A172 (cell line): ENCODE data around the gene ACTR8. TPM values are rescaled to one million over a fixed set of nuclear protein-coding genes. Genes with fewer than 3 reads are reported as not detected.
A peak's percentile ranks its signal among the peaks of the same experiment; 100 is the strongest.

ENCODE experiments used
- DNase-seq: peaks from one replicate; pipeline ENCODE4 v3.0.0-alpha.2; 2015; ENCODE audit warnings: low spot score
- total RNA-seq: library from RNA; depleted of rRNA; stranded (reverse); fragments of >200 nt; shearing (Covaris generic); gene quantifications from 2 replicates; pipeline ENCODE4 v1.2.3, GENCODE V29; 2014

Gene ACTR8
- total RNA-seq, 1 experiment from 2014 or later: 20.2 TPM

DNA sequence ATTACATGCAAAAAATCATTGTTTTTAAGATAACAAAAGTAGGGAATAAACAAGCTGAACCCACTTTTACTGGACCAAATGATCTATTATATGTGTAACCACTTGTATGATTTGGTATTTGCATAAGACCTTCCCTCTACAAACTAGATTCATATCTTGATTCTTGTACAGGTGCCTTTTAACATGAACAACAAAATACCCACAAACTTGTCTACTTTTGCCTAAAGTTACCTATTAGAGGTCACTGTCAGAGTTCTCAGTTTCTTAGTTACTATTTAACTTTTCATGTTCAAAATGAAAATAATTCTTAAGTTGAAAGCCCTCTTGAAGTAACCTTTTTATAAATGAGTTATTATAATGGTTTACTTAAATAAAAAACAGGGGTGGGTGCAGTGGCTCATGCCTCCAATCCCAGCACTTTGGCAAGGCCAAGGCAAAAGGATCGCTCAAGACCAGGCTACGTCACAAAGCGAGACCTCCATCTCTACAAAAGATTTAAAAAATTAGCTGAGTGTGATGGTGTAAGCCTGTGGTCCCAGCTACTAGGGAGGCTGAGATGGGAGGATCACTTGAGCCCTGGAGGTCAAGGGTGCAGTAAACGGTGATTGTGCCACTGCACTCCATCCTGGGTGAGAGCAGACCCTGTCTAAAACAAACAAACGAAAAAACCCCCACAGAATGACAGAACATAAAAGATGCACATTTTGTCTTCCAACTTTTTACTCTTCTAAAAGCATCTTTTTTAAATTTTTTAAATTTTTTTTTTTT is 16.0 kb downstream of the ACTR8 start:
- DNase-seq: no peak

DNA sequence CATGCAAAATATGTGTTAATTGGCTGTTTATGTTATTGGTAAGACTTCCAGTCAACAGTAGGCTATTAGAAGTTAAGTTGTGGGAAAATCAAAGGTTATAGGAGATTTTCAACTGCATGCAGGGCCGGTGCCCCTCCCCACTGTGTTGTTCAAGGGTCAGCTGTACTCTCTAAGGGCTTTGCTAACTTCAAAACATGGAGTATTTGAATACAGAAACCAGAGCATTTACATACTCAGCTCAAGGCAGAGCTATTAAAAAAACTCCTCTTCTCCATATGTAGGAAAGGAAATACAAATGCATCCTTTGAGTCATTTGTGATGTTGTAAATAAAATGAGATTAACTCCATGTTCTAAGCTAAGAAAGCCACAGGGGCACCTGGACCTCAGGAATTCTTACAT is 18.8 kb downstream of the ACTR8 start:
- no peak for DNase-seq

DNA sequence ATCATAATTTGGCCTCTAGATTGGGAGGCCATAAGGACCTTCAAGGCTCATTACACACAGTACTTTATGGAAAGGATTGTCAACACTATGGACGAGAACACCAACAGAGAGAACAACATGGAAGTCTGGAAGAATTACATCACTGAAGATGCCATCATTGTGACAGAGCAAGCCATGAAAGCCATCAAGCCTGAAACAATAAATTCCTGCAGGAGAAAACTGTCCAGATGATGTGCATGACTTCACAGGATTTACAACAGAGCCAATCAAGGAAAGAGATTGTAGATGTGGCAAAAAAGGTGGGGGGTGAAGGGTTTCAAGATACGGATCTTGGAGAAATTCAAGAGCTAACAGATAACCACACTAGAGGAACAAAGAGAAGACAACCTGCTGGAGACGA is 19.7 kb downstream of the ACTR8 start:
- DNase-seq: no peak

DNA sequence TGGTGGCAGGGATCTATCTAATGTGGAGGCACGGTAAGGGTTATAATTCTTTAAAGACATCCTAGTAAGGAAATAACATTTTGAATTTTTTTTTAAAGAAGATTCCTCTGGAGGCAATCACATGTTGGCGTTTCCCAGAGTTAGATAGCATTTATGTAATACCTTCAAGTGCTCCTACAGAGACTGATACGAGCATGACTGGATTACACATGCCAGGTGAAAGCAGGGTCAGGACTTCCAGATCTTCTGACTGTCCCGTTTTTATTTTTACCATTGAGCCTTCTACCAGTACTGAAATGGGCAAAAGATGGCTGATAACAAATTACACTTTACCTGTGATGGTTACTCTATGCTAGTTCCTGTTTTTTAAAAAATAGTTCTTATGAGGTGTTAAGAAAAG is 21.8 kb downstream of the ACTR8 start:
- no peak for DNase-seq

DNA sequence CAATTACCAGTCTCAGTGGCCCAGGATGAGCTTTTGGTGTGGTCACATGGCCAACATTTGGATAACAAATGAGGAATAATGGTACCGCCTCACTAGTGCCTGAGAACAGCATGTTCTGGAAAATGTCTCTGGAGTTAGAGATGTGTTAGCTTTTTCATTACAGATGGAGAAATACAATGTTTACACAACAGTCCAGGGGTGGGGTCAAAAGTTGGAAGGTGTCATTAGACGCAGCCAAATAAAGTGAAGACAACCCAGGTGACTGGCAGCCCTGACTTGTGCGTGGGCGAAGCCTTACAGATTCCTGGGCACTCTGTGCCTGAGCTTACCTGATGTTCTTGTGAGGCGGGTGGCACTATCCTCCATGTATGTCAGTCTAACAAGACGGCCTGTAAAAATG is 22.8 kb downstream of the ACTR8 start:
- no peak for DNase-seq

DNA sequence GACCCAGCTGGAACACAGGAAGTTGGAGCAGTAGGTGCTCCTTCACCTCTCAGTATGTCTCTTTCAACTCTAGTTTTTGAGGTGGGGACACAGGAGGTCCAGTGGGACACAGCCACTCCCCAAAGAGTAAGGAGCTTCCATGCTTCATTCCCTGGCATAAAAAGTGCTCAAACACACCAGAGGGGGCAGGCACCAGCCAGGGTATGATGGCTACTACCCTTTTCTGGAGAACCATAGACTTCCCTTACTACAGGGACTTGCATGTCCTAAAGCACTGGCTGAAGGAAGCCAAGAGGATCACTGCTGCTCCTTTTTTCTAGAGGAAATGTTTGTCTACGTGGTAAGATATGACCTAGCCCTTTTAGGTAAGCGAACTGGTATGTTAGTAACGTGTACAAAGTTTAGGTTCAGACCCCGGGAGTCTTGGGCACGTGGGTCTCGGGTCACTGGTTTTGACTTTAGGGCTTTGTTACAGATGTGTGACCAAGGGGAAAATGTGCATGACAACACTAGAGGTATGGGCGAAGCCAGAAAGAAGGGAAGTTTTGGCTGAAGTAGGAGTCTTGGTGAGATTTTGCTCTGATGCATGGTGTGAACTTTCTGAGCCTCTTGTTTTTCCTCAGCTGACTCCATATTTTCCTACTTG is 23.7 kb downstream of the ACTR8 start:
- no peak for DNase-seq

DNA sequence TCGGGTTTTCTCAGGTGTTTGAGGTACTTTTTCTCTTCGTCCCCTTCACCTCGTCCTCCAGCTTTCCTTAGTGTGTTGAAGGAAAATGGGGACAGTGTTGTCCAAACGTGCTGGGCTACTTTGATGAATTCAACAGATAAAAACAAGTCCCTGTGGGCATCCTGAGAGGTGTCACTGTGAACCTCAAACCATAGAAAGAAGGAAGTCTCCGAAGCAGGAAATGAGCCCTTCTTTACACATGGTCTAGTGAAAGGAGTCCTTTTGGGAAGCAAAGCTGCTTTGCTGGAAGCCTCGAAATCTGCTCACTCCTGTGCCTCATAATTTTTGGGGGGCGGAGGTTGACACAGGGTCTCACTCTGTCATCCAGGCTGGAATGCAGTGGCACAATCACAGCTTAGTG is 25.0 kb downstream of the ACTR8 start:
- DNase-seq: no peak

DNA sequence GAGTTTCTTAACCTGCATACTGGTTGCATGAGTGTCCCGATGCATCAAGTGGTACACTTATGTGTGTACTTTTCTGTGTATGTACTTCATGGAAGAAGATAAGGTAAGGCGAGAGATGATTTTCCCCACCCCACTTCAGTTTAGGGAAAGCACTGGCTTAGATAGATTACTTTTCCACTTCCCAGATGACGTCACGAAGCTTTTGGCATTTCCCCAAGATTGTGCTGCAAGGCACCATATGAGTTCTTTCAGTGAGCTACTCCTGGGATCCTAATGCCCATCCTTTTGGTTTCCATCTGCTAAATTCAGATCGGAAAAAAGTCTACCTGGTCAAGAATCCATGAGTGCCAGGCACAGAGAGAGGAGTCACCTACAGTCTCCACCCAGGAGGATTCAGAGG is 31.1 kb downstream of the ACTR8 start:
- peak; percentile 4 for DNase-seq

DNA sequence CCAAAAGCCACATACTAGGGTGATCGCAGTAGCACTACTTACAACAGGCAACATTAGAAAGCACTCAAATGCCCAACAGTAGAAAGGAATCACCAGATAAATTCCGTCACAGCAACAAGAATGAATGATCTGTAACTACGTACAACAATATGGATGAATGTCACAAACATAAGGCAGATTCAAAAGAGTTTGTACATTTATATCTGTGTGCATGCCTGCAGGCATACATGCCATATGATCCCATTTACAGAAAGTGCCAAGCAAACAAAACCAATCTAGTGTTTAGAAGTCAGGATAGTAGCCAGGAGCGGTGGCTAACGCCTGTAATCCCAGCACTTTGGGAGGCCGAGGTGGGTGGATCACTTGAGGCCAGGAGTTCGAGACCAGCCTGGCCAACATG is 32.0 kb downstream of the ACTR8 start:
- DNase-seq: no peak

DNA sequence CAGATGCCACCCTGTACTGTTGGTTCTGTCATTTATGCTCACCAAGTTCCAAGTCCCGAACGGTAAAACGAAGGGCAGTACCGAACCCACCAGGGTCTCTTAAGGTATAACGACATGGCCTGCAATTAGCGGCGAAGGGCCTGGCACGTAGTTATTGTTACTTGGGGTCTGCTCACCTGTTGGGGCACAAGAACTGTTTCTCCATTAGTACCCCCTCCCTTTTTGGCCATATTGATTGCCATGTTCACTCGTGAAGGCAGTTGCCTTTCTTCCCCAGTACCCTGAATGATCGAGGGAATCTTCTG is 35.1 kb downstream of the ACTR8 start:
- no peak for DNase-seq

DNA sequence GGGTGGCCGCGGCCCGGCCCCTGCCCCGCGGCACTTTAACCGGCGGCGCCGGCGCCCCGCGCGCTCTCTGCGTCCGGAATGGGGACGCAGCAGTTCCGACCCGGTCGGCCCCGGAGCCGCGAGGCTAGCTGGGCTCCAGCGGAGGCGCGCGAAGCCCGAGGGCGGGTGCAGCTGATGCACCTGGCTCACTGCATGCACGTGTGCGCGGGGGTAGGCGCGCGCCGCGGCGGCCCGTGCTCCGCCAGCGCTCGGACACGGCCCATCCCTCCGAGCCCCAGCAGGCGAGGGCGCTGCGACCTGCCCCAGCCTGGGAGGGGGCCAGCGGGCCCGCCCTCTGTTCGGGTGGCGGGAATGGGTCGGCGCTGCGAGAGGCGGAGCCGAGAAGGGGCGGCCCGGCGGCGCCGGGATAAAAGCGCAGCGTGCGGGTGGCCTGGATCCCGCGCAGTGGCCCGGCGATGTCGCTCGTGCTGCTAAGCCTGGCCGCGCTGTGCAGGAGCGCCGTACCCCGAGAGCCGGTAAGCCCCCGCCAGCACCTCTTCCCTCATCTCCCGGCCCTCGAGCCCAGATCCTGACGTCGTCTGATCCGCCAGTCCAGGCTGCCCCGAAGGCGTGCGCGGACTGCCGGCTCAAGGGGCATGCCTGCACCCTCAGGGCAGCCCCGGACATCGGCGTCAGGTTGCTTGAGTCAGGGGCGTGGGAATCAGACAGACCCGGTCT is 35.7 kb downstream of the ACTR8 start, which contains the start of the genes CHDH and IL17RB:
Gene CHDH, minus strand, starts transcription at position 286 of the 717 bp plus-strand sequence. CDS start 22,411 bp downstream, outside the sequence.
Gene IL17RB, plus strand, starts transcription at position 435 of the 717 bp plus-strand sequence. Its CDS starts 21 bp downstream, at position 456.
- no peak for DNase-seq

DNA sequence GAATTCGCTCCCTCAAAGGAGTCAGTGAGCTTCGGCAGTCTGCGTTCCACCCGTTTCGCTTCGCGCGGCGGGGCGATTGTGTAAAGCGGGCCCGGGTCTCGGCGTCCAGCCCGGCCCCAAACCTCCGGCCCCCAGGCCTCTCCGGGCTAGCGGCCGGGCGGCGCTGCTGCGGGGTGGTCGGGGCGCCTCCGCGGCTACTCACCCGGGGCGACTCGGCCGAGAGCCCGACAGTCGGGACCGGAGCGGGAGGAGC is 36.1 kb downstream of the ACTR8 start:
- no peak for DNase-seq

DNA sequence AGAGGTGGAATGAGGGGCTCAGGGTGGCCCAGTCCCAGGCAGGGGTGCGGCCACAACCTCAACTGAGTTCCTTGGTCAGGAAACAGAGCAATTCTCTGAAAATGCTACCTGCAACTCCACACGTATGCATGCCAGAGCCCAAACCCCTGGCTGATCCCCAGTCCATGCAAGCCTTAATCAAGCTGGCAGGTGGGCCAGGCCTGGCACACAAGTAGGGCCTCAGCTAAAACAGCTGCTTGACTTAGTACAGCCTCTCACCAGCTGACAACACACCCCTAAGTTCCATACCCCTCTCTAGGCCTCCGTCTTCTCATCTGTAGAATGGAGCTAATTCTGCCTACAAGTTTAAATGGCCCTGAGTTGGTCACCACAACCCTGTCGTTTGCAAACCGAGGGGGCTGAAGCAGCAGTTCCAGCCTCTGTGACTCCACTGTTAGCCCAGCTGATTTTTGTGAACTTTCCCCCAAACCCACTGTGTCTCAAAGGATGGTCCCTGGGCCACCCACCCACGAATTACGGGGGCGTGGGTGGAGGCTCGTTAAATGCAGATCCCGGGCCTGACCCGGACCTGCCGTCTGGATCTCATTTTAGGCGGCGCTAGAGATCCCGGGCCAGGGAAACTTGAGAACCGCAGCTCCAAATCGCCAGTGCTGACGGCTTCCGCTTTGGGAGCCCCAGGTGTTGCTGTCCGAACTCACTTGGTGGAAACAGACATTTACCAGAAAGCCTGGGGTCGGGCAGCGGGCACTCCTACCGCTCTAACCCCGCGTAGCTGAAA is 36.7 kb downstream of the ACTR8 start:
- DNase-seq: peak; percentile 19

DNA sequence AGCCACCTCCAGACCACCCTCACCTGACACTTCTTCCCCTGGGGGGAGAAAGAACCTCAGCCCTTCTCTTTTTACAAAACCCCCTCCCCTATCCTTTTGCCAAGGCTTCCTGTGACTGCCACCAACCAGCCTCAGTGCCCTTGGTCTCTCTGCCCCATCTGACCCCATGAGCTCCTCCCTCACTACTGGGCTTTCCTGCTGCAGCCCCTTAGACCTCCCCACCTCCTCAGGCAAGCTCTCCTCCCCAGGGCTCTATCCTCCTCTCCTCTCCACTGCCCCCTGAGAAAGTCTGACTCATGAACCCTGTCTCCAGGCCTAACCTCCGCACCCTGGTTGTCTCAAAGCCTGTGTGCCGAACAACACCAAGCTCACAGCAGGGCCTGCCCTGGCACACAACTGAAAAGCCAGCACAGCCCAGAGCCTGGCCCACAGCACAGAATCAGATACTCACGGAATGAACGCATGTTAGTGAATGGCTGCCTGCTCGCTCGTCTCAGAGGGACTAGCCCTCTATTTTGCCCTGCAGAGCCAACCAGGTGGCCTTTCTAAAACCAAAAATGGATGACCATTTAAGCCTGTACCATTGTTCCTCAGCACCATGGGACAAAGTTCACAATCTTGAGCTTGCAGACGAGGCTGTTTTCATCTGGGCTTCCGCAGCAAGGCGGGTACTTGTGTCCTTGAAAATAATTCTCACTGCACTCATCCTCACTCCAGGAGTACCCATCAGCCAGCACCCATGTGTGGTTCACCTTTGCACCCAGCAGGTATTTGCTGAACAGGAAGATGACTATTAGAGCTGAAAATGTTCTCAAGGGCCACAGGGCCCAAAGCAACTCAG is 37.5 kb downstream of the ACTR8 start:
- no peak for DNase-seq

DNA sequence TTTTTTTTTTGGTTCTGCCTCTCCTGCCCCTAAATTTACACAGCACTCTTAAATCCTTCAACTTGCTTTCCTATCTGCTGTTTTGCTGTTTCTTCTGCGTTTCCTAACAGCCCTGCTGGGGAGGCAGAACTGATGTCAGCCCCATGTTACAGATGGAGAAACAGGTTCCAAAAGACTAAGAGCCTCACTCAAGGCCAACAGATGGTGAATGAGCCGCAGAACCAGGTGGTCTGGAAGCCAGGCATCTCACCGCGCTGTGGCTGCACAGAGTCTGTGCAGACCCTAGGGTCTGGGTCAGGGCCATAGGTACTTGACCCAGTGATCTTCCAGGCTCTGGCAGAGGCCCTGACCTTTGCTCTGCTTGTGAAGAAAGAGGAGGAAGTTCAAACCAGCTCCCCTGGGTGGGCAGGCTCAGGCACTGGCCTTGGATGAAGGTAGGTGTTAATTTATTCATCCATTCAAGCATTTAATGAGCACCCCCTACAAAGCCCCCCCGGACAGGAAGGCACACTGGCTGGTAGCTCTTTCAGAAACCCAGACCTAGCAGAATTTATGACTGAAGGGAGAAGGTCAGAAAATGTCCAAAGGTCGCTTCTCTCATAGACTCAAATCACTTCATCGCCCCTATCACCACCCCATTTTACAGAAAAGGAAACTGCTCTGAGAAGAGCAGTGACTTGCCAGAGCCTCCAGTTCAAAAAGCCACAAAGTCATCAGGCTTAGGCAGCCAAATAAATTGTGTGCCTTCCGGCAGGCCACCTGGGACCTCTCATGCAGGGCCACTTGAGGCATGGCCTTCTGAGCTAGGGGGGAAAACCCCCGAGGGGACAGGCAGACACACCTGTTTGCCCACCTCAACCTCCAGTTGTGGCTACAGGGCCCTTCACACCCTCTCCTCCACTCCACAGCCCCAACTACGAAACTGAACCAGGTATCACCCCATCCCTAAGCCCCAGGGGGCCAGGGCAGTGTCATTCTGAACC is 38.5 kb downstream of the ACTR8 start:
- no peak for DNase-seq

DNA sequence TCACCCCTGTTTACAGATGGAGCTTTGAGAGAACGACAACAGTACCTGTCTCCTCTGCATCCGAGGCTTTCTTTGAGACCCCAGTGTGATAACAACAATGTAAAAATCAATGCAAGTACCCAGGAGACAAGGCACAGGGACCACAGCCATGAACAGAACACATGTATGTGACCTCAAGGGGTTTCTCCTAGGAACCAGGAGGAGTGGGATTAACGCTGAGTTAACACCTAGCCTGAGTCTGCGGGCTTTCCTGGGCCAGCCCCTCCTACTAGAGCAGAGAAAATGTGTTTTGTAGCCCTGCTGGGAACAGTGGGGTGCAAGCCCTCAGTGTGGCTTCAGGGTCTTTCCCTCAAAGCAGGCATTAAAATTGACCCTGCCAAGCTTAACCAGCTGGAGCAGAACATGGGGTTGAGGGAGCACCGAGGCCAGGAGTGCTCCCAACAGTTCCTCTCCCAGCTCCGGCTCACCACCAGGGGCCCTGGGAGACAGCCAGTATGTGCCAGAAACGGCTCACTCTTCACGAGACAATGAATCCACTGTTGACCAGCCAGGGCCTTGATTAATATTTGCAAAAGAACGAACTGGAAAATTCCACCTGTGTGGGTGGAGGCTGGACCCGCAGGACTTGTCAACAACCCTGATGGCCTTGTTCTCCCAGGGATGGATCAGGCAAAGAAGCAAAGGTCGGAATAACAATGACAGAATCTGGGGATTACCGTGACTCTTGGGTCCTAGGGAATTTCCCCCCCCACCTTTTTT is 39.3 kb downstream of the ACTR8 start:
- DNase-seq: peak; percentile 4

DNA sequence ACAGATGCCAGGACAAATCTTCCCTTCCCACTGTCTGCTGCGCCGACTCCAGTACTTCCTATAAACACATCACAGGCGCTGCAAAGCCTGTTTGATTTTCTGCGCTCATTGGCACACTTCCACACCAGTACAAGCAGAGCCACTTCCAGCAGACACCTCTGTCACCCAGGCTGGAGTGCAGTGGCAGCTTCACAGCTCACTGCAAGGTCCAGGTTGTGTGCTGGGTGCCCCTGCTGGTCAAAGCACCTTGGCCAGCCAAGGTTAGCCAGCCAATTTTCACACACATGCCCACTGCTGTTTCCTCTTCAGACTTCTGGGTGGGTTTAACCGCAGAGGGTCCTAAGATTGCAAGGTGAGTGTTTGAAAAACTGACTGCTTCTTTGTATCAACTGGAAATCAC is 40.7 kb downstream of the ACTR8 start:
- no peak for DNase-seq

DNA sequence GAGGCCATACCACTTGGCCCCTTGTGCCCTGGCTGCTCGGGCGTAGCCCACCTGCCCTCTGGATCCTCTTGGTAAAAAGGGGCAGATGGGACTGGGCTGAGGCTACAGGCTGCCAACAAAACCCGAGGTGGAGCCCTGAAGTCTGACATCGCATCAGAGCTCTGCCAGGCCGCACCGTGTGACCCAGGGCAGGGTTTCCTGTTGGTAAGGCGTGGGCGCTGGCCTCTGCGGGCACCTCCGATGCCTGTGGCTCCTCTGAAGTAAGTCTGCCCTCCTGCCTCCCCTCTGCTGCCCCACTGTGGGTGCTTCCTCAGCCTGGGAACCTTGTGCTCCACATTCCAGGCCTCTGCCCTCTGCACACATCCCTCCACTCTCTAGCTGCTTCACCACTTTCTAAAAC is 44.6 kb downstream of the ACTR8 start:
- peak; percentile 4 for DNase-seq

DNA sequence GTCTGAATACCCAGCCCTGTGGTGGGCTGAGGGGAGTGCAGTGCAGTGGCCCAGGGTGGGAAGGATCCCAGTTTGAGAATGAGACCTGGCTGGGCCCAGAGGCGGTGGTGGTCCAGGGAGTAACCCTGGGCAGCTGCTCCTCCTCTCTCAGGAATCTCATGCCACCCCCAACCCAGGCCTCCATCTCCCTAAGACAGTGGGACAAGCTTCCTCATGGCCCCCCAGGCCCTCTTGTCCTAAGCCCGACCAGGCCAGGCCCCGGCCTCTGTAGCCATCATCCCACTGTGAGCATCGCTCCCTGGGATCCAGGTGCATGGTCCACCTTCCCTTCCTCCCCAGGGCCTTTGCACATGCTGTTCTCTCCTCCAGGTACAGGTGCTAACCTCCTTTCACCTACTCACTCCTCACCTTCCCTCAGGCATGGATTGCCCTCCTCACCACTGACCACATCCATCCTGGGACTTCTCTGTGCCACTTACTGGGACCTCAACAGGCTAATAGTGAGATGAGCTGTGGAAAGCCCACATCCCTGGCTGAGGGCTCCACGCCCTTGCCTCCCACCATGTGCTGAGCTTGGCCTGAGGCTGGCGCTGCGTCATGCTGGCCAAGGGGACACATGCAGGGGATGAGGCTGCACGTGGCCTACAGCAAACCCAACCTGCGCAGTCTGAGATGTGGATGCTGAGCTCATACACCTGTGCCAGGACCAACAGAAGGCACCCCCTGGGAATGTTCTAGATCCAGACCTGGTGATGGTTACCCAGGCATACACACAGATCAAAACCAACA is 45.7 kb downstream of the ACTR8 start:
- DNase-seq: no peak
